Glutamatergic neuron (in vitro differentiated cells): ENCODE data around the gene SELENOV. TPM values are rescaled to one million over a fixed set of nuclear protein-coding genes. Genes with fewer than 3 reads are reported as not detected.

Experiments
- DNase-seq: peaks from one replicate; pipeline ENCODE4 v3.0.0; 2022
- H3K27ac Mint-ChIP-seq: one replicate; pipeline ENCODE4 v1.8.0; 2020; ENCODE audit warnings: mild to moderate bottlenecking, mixed read lengths, inconsistent platforms; ENCODE audit not compliant: unreplicated experiment
- H3K27me3 Mint-ChIP-seq: one replicate; pipeline ENCODE4 v1.8.0; 2020; ENCODE audit warnings: mild to moderate bottlenecking, moderate library complexity, mixed read lengths, inconsistent platforms; ENCODE audit not compliant: unreplicated experiment
- H3K36me3 Mint-ChIP-seq: one replicate; pipeline ENCODE4 v1.8.0; 2020; ENCODE audit warnings: mild to moderate bottlenecking, mixed read lengths, inconsistent platforms; ENCODE audit not compliant: unreplicated experiment
- H3K4me1 Mint-ChIP-seq: one replicate; pipeline ENCODE4 v1.8.0; 2020; ENCODE audit warnings: mild to moderate bottlenecking, low read depth, mixed read lengths, inconsistent platforms; ENCODE audit not compliant: unreplicated experiment
- H3K4me3 Mint-ChIP-seq: one replicate; pipeline ENCODE4 v1.8.0; 2020; ENCODE audit warnings: mild to moderate bottlenecking, mixed read lengths, inconsistent platforms; ENCODE audit not compliant: unreplicated experiment
- H3K9me3 Mint-ChIP-seq: one replicate; pipeline ENCODE4 v1.8.0; 2020; ENCODE audit warnings: mild to moderate bottlenecking, moderate library complexity, mixed read lengths, inconsistent platforms; ENCODE audit not compliant: unreplicated experiment
- CTCF ChIP-seq: fragments of 200-600 bp; sonication (generic); IDR thresholded peaks from one replicate; pipeline ENCODE4 v1.5.0; 2021; ENCODE audit not compliant: partially characterized antibody, unreplicated experiment
- total RNA-seq: library from RNA; stranded (reverse); fragmentation: NEBNext Ultra II Directional; extraction: Animal tissue kit (Norgen Biotek cat#: 25700); gene quantifications from one replicate; pipeline ENCODE4 v1.2.1, GENCODE V29; 2021; ENCODE audit not compliant: unreplicated experiment

Gene SELENOV
- total RNA-seq, 1 donor from 2014 or later, result 9.9 TPM

DNA sequence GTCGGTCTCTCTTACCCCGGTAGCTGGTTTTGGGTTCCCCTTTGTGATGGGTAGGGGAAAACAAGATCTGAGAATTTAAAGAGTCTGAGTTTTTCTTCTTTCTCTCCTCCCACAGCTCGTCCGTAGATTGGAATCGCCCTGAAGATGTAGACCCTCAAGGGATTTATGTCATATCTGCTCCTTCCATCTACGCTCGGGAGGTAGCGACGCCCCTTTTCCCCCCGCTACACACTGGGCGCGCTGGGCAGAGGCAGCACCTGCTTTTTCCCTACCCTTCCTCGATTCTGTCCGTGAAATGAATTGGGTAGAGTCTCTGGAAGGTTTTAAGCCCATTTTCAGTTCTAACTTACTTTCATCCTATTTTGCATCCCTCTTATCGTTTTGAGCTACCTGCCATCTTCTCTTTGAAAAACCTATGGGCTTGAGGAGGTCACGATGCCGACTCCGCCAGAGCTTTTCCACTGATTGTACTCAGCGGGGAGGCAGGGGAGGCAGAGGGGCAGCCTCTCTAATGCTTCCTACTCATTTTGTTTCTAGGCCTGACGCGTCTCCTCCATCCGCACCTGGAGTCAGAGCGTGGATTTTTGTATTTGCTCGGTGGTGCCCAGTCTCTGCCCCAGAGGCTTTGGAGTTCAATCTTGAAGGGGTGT, 7.1 kb upstream of the SELENOV start:
- Mint-ChIP-seq H3K4me1 (peaks cover 39% of the 10 kb centered on the region), H3K36me3 (no peaks in the 10 kb centered on the region), H3K4me3 (peak overlapping the region; percentile 67), H3K27ac (peak overlapping the region; percentile 82), H3K27me3 (peaks cover 32% of the 10 kb centered on the region), H3K9me3 (peaks cover 31% of the 10 kb centered on the region)
- no peak for DNase-seq
- no peak for TF ChIP-seq CTCF

DNA sequence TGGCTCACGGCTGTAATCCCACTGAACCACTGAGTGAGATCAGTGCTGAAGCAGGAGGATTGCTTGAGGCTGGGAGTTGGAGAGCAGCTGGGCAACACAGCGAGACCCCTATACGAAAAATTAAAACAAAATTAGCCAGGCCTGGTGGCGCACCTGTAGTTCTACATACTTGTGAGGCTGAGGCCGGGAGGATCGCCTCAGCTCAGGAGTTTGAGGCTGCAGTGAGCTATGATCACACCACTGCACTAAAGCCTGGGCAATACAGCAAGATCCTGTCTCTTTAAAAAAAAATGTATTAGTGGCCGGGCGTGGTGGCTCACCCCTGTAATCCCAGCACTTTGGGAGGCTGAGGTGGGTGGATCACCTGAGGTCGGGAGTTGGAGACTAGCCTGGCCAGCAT, 6.3 kb upstream of the SELENOV start:
- no peak for DNase-seq
- H3K9me3 Mint-ChIP-seq, result peaks cover 26% of the 10 kb centered on the region
- peak overlapping the region; percentile 82 for H3K27ac Mint-ChIP-seq
- H3K27me3 Mint-ChIP-seq, result peaks cover 26% of the 10 kb centered on the region
- no peaks in the 10 kb centered on the region for H3K36me3 Mint-ChIP-seq
- H3K4me1 Mint-ChIP-seq, result peaks cover 31% of the 10 kb centered on the region
- TF ChIP-seq CTCF, result no peak
- peak overlapping the region; percentile 67 for H3K4me3 Mint-ChIP-seq

GRCh38 chr19:39509233-39509632, 5.7 kb upstream of the SELENOV start:
- H3K36me3 Mint-ChIP-seq, result no peaks in the 10 kb centered on the region
- DNase-seq, result no peak
- peak overlapping the region; percentile 30 for H3K4me3 Mint-ChIP-seq
- H3K4me1 Mint-ChIP-seq, result peaks cover 26% of the 10 kb centered on the region
- TF ChIP-seq CTCF, result no peak
- H3K9me3 Mint-ChIP-seq, result peaks cover 32% of the 10 kb centered on the region
- peaks cover 24% of the 10 kb centered on the region for H3K27me3 Mint-ChIP-seq
- H3K27ac Mint-ChIP-seq, result no peak overlapping the region

- no peak for DNase-seq
- H3K4me1 Mint-ChIP-seq, result peaks cover 10% of the 10 kb centered on the region
- H3K9me3 Mint-ChIP-seq, result peaks cover 28% of the 10 kb centered on the region
- H3K36me3 Mint-ChIP-seq, result peaks cover 5% of the 10 kb centered on the region
- H3K27ac Mint-ChIP-seq, result no peak overlapping the region
- no peak for TF ChIP-seq CTCF
- H3K27me3 Mint-ChIP-seq, result peaks cover 24% of the 10 kb centered on the region
- H3K4me3 Mint-ChIP-seq, result no peak overlapping the region
Measured at GRCh38 chr19:39512988-39513387, 2.0 kb upstream of the SELENOV start.

DNA sequence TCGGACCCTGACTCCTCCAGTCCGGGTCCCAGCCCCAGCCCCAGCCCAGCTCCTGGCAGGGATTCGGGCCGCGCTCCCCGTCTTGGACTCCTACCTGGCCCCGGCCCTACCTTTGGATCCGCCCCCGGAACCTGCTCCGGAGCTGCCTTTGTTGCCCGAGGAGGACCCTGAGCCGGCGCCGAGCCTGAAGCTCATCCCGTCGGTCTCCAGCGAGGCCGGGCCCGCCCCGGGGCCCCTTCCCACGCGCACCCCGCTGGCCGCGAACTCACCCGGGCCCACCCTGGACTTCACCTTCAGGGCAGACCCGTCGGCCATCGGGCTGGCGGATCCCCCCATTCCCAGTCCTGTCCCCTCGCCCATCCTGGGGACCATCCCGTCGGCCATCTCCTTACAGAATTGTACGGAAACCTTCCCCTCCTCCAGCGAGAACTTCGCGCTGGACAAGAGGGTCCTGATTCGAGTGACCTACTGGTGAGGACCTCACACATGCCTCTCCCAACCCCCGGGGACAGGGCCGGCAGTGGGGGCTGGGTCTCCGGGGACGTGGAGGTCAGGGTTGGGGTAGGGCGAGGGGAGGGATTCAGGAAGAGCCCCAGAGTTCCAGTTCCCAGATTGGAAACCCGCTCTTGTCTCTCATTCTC, 732 bp downstream of the SELENOV start:
- Mint-ChIP-seq H3K4me1 (peaks cover 14% of the 10 kb centered on the region), H3K36me3 (peaks cover 5% of the 10 kb centered on the region), H3K27ac (peak overlapping the region; percentile 69), H3K4me3 (peak overlapping the region; percentile 89), H3K27me3 (peaks cover 24% of the 10 kb centered on the region), H3K9me3 (peaks cover 28% of the 10 kb centered on the region)
- TF ChIP-seq CTCF, result no peak
- DNase-seq, result no peak
